Fibroblast of peridontal ligament (primary cell): ENCODE measurements around the gene CPAMD8.

ENCODE experiments used
- DNase-seq: peaks from one replicate; pipeline ENCODE4 v3.0.0-alpha.2; 2010; ENCODE audit errors: extremely low read depth

The CPAMD8 gene

DNA sequence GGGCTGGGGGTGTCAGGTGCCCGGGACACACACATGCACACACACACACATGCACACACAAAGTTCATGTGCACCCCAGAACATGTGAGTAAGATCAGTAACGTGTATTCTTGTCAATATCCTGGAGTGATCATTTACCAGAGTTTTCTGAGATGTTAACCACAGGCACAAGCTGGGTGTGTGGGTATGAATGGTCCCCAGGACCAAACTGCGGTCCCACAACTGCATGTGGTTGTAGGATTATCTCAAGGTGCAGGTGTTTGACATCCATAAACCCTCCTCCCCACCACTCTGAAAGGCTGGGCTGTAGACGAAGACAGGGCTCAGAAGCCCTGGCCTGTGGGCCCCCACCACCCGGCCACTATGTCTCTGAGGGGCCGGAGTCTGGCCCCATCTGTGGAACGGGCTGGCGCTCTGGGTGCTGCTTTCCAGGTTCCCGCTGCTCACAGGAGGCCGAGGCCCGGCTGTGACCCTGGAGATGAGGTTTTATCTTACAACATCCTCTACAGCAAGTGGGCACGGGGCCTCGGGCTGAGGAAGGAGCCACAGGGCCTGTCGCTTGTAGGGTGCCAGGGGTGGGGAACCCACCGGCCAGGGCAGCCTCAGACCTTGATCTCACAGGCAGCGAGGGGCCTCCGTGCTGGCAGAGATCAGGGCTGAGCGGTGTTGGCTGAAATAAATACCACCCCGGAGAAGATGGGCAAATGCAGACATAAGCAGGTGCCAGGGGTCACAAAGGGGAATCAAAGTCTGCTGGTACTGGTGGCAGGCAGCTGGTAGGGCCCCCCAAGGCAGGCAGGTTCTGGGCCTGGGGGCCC lies 133.5 kb downstream of the CPAMD8 start:
- DNase-seq = no peak

GRCh38 chr19:16892436-16892835 lies 134.2 kb downstream of the CPAMD8 start:
- DNase-seq = no peak

DNA sequence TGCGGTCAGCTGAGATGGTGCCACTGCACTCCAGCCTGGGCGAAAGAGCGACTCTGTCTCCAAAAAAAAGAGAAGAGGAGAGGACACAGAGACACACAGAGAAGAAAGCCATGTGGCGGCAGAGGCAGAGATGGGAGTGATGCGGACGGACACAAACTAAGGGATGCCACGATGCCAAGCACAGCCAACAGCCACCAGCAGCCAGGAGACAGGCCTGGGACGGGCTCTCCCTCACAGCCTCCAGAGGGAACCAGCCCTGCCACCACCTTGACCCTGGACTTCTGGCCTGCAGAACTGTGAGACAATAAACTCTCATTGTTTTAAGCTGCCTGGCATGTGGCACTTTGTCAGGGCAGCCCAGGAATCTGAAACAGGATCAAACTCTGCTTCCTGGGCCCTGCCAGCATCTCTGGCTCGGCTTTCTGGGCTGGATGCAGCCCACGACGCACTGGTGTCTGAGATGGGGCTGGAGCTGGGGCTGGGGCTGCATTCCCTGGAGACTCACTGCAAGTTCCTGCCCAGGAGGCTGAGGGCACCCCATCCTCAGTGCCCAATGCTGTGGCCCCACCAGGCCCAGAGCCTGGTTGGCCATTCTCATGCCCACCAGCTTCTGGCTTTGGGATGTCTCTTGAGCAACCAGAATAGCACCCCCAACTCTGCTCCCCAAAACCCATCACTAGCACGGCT lies 134.8 kb downstream of the CPAMD8 start:
- no peak for DNase-seq

DNA sequence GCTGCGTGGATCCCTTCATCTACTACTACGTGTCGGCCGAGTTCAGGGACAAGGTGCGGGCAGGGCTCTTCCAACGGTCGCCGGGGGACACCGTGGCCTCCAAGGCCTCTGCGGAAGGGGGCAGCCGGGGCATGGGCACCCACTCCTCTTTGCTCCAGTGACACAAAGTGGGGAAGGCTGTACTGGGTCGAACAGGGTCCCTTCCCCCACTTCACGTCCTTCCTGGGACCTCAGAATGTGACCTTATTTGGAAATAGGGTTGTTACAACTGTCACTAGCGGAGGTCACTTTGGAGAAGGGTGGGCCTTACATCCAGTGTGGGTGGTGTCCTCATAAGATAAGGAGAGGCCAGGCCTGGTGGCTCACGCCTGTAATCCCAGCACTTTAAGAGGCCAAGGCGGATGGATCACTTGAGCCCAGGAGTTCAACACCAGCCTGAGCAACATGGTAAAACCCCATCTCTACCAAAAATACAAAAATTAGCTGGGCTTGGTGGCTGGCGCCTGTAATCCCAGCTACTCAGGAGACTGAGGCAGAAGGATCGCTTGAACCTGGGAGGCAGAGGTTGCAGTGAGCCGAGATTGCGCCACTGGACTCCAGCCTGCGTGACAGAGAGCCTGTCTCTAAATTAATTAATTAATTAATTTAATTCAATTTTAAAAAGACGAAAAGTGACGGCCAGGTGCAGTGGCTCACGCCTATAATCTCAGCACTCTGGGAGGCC lies 136.0 kb downstream of the CPAMD8 start:
- no peak for DNase-seq

GRCh38 chr19:16889883-16890460 lies 136.6 kb downstream of the CPAMD8 start:
- DNase-seq = no peak

GRCh38 chr19:16889366-16889882 lies 137.2 kb downstream of the CPAMD8 start:
- no peak for DNase-seq

DNA sequence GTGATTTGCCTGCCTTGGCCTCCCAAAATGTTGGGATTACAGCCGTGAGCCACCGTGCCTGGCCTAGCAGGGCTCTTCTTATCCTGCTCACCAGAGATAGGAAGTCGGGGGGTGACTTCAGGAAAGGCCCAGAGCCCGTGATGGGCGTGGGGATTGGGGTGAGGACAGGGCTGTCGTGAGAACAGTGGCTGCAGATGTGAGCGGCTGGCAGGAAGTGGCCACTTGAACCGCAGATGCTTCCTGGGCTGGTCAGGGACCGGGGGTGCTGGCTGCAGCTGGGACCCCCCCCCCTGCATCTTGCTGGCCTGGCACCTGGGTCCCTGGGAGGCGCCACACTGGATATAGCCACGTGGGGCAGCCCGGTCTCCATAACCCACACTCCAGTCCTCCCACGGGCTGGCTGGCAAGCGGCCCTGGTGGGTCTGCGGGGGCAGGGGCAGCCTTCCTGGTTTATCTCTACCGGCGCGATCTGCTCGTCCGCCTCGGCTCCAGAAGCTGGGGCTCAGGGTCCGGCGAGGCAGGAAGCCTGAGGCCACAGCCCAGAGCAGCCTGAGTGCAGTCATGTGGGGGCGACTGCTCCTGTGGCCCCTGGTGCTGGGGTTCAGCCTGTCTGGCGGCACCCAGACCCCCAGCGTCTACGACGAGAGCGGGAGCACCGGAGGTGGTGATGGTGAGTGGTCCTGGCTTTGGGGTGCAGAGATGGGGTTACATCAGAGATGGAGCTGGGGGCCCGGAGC lies 137.8 kb downstream of the CPAMD8 start, which contains the start of gene F2RL3:
Gene F2RL3, plus strand, starts transcription at position 371 of the 737 bp plus-strand sequence. Its CDS starts 191 bp downstream, at position 562.
- DNase-seq = no peak

GRCh38 chr19:16887353-16888265 lies 139.0 kb downstream of the CPAMD8 start:
- no peak for DNase-seq

DNA sequence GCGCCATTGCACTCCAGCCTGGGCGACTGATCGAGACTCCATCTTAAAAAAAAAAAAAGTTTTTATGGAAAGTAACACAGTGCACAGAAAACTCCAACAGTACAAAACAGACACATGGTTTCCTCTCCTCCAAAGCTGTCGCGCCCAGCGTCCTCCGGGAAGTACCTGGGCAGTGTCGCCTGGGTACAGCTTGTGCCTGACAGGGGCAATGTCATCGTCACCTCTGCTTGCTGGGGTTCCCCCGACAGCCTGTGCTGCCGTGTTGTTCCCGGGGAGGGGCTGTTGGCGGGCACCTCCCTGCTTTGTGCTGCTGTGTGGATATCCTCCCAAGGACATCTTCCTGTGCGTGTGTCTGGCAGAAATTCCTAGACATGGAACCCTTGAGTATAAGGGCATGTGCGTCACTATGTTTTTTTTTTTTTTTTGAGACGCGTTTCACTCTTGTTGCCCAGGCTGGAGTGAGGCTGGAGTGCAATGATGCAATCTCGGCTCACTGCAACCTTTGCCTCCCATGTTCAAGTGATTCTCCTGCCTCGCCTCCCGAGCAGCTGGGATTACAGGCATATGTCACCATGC lies 140.2 kb downstream of the CPAMD8 start:
- DNase-seq = peak; percentile 16

DNA sequence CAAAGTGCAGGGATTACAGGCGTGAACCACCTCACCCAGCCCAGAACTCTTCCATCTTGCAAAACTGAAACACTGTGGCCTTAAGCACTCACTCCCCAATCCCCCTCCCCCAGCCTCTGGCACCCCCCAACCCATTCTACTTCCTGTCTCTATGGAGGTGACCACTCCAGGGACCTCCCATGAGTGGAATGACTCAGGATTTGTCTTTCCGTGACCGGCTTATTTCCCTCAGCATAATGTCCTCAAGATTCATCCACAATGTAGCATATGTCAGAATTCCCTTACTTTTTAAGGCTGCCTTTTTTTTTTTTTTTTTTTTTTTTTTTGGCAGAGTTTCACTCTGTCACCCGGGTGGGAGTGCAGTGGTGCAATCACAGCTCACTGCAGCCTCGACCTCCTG lies 141.4 kb downstream of the CPAMD8 start:
- DNase-seq = no peak

DNA sequence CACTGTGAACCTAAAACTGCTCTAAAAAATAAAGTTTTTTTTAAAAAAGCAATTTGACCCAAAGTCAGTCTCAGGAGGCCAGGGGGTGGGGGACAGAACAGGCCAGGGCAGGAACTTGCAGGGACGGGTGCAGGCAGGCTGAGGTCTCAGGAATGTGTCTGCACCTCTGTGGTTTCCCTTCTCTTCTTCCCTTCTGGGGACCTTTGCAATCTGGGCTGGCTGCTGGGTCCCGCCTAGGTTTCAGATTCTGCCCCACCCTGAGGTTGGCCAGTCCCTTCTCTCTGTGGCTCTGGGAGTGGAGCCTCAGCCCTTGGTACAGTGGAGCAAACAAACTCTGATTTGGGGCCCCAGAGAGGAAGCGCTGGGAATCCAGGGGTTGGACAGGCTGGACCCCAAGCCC lies 143.1 kb downstream of the CPAMD8 start:
- no peak for DNase-seq

DNA sequence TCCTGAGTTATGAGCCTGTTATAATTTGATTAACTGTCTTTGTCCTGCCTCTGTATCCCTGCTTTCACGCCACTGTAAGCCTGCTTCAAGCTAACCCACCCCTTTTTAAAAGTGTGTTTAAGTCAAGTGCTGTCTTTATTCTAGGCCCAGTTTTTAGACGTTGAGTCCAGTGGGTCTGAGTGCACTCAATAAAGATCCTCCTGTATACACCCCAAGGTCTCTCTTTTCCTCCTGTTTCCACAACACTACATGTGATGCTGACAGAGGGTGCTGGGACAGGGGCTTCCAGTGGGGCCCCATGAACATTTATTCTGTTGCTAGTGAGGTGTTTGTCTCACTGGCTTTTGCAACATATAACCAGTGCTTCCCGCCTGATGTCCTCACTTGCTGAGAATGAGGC lies 144.5 kb downstream of the CPAMD8 start:
- DNase-seq = no peak

GRCh38 chr19:16880884-16881554 lies 145.6 kb downstream of the CPAMD8 start:
- DNase-seq = no peak

DNA sequence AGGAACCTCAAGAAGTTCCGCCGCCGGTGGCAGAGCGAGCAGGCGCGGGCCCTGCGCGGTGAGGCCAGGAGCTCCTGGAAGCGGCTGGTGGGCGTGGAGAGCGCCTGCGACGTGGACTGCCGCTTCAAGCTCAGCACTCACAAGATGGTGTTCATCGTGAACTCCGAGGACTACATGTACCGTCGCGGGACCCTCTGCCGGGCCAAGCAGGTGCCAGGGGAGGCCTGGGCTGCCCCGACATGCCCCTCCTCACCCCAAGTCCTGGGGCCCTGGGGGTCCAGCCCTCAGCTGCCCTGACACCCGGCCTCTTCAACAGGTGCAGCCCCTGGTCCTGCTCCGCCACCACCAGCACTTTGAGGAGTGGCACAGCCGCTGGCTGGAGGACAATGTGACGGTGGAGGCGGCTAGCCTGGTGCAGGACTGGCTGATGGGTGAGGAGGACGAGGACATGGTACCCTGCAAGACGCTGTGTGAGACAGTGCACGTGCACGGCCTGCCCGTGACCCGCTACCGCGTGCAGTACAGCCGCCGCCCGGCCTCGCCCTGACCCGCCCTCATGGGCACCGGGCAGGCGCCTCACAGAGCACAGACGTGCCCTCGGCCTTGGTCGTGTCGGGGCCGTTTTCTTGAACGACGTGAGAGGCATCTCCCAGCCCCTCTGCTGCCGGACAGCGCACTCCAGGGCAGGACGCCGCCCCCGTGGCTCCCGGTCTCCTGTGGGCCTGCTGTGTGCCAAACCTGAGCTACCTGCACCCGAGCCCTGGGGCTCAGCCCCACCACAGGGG lies 148.2 kb downstream of the CPAMD8 start:
- no peak for DNase-seq

- DNase-seq = no peak
These were observed 149.0 kb downstream of the CPAMD8 start for GRCh38 chr19:16877581-16877980.

GRCh38 chr19:16876904-16877361 lies 149.7 kb downstream of the CPAMD8 start:
- DNase-seq = no peak

- DNase-seq = no peak
These were observed 150.7 kb downstream of the CPAMD8 start for GRCh38 chr19:16875584-16876555.
